Astrocyte of the spinal cord (primary cell): ENCODE data around the gene CFAP58.

Source experiments
- DNase-seq: peaks from one replicate; pipeline ENCODE4 v3.0.0; 2011; ENCODE audit warnings: low read depth, low spot score
- H3K4me3 ChIP-seq: 2 replicates; pipeline ENCODE4 v1.5.1; 2011; ENCODE audit warnings: low read depth, mild to moderate bottlenecking, low read length, moderate library complexity
- in situ Hi-C: cut with HindIII; loops from 2 replicates; pipeline ENCODE4 v1.10.0; 2017; ENCODE audit warnings: low sequenced_read_pairs
- TF ChIP-seq, protein P1 (sequence below): IDR thresholded peaks from 2 replicates; pipeline ENCODE4 v1.5.1; 2012; ENCODE audit warnings: low read depth, mild to moderate bottlenecking, low read length, inconsistent platforms

CFAP58 gene

DNA sequence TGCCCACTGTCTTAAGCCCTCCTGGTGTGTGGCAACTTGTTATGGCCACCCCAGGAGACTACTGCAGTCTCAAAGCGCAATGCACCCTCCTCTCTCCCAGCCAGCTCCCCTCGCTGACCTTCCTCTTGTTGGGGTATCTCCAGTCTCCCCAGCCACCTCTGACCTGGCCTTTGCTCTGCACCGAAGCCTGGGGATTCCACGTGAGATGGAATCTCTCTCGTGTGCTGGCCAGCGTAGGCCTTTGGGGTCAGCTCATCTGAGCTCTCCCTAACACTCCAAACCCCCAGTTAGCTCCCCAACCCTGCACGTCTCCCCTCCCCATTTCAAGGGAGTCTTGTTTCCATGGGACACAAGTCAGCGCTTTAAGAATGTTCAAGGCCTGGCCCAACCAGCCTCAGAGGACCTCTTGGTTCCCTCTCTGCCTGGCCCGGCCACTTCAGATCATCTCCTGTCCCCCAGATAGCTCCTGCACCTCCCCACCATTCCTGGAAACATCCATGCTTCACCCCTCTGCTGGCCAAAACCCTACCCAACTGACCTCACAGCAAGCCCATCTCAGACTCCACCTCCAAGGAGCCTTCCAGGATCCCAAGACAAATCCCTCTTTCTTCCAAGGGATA is 26.5 kb upstream of the CFAP58 start:
- TF ChIP-seq, protein P1, sequence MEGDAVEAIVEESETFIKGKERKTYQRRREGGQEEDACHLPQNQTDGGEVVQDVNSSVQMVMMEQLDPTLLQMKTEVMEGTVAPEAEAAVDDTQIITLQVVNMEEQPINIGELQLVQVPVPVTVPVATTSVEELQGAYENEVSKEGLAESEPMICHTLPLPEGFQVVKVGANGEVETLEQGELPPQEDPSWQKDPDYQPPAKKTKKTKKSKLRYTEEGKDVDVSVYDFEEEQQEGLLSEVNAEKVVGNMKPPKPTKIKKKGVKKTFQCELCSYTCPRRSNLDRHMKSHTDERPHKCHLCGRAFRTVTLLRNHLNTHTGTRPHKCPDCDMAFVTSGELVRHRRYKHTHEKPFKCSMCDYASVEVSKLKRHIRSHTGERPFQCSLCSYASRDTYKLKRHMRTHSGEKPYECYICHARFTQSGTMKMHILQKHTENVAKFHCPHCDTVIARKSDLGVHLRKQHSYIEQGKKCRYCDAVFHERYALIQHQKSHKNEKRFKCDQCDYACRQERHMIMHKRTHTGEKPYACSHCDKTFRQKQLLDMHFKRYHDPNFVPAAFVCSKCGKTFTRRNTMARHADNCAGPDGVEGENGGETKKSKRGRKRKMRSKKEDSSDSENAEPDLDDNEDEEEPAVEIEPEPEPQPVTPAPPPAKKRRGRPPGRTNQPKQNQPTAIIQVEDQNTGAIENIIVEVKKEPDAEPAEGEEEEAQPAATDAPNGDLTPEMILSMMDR = no peak
- in situ Hi-C loops = no loop called here
- DNase-seq = no peak
- H3K4me3 ChIP-seq = no peak overlapping the region

DNA sequence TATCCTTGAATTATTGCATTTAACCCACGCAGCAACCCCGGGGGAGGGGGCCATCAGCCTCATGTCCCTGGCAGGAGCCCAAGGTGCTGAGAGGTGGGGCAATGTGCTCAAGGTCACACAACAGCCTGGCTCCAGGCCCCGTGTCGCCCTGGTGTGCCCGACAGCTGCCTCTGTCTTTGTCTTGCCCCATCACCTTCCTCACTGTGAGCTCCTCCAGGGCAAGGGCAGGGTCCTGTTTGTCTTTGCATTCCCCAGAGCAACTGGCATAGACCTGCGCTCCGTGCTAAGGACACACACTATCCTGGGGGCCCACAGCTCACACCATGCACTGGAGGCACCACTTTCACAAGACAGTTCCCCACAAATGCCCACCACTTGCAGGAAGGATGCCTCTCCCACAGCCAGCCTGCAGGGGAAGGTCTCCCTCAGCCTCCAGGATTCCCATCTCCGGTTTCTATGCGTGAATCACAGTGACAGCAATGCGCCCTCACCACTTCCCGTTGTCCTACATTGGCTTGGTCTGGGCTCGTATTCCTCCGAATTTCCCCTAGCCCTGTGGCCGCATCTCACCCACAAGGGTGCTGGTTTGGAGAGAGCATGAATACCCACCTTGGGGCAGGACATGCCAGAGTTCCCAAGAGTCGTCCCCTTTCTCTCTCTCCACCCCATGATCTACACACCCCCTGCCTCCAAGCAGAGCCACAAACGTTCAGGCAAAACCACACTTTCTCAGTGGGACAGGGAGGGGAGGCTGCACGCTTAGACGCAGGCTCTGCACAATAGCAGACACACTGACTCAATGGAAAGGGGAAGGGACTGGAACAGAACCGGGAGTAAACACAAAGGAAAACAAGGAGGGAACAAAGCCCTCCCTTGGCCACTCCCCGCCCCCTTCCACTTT is 25.6 kb upstream of the CFAP58 start:
- TF ChIP-seq, protein P1 = peak; percentile 19
- peak; percentile 93 for DNase-seq
- in situ Hi-C loops = no loop called here
- H3K4me3 ChIP-seq = peak overlapping the region; percentile 36

DNA sequence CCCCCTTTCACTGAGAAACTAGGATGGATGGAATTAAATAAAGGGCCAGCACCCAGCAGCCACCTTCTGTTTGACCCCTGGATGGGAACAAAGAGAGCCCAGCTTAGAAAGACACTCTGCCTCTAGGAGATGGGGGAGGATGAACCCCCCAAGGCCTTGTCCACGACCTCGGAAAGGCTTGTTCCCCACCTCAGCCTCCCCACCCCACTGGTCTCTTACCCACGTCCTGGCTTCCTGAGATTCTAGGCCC is 25.1 kb upstream of the CFAP58 start:
- no peak for DNase-seq
- in situ Hi-C loops = no loop called here
- H3K4me3 ChIP-seq = peak overlapping the region; percentile 36
- TF ChIP-seq, protein P1 = no peak

DNA sequence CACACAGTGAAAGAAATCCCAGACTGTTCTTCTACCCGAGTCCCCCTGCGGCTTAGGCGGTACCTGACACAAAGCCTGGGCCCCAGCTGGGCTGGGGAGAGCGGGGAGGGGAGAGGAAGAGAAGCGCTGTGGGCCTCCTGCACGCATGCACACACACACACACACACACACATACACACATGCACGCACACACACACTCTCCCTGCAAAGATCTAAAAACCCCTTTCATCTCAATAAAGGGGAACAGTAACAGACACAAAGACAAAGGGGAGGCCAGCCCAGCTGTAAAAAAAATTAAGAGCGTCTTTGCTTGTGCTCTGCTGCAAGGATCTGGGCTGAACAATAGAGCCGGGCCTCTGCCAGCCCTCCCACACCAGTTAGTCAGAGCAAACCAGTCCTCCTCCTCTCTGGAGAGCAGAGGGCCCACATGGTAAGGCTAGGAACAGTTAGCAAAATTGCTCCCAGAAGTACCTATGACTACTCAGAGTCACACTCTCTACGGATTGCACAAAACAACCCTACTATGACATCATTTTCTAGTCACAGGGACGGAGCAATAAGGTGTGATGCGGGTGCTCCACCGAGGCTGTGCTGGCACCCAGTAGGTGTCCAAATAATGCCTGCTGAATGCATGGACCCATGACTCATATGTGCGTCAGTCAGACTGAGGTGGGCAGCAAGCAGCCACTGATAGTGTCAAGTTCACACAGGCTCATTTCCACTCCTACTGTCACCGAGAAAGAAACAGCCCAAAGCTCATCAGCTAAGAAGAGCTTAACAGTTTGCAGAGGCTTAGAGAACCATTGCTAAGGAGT is 24.5 kb upstream of the CFAP58 start:
- TF ChIP-seq, protein P1 = no peak
- H3K4me3 ChIP-seq = peak overlapping the region; percentile 36
- in situ Hi-C loops = no loop called here
- peak; percentile 95 for DNase-seq

DNA sequence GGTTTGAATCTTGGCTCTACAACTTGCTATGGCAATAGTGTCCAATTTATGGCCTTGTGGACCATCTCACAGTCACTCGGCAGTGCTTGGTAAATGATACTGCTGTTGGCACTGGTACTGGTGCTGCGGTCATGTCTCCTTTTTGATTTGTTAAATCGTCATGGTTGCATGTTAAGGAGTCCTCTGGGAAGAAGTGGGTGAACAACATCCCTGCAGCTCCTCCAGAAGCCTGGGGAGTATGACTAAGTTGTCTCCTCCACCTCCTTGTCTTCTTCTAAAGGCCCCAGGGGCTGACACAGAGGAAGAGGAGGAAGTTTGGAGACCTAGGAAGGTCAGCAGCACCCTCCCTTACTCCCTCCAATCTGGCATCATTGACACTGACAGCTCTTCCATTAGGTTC is 23.9 kb upstream of the CFAP58 start:
- TF ChIP-seq, protein P1 = no peak
- DNase-seq = peak; percentile 88
- no peak overlapping the region for H3K4me3 ChIP-seq
- in situ Hi-C loops = no loop called here

DNA sequence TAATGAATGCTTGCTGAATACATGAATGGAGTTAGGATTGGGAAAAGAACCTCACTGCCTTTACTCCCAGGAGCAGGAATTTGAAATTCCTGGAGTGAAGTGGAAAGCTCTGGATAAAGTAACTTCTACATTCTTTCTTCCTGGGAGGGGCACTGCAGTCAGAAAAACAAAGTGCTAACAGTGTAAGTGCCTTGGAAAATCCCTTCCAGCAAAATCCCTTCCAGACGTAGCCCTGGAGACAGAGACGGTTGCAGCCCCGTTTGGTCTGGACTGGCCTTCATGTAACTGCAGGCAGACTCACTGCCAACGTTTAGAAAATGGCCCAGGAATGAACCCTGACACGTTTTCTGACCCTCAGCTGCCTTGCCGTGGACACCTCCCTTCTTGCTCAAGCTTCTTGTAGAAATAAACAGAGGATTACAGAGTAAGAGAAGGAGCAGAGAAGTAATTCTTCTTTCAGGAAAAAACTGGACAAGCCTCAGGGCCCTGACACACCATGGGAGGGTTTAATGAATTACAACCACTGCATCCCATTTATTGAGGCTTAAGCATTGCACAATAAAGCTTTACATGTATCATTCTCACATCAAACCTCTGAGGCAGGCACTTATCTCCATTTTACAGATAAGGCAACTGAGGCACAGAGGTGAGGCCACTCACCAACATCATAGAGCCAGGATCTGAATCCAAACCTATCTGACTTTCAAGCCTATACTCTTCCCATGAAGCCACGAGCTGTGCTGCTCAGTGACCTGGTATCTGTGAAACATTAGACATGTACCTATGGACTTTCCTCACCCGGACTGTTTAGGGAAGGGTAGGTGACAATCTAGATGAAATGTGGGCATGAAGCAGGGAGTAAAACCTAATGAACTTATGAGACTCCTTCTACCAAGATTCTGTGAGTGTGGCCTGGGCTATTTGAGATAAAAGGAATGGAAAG is 23.2 kb upstream of the CFAP58 start:
- DNase-seq = peak; percentile 83
- TF ChIP-seq, protein P1 = no peak
- in situ Hi-C loops = no loop called here
- no peak overlapping the region for H3K4me3 ChIP-seq
